SK-N-SH treated with all-trans-retinoic acid at 6 μM for 48 hours (cell line): ENCODE results near the gene CD83.

Experiments used
- CREB5 ChIP-seq: fragments of 250-450 bp; sonication (Bioruptor Pico); IDR thresholded peaks from 2 replicates; pipeline ENCODE4 v1.5.1; 2020; ENCODE audit warnings: low read depth, mild to moderate bottlenecking, moderate library complexity
- CSRNP3 ChIP-seq: fragments of 250-450 bp; sonication (Bioruptor Pico); IDR thresholded peaks from 2 replicates; pipeline ENCODE4 v1.5.1; 2021; ENCODE audit warnings: mild to moderate bottlenecking, moderate library complexity
- GLIS3 ChIP-seq: fragments of 250-450 bp; sonication (Bioruptor Pico); IDR thresholded peaks from 2 replicates; pipeline ENCODE4 v1.5.0; 2020; ENCODE audit warnings: mild to moderate bottlenecking, moderate library complexity
- OSR1 ChIP-seq: fragments of 250-450 bp; sonication (Bioruptor Pico); IDR thresholded peaks from 2 replicates; pipeline ENCODE4 v1.8.0; 2022; ENCODE audit warnings: moderate library complexity, mild to moderate bottlenecking, inconsistent platforms
- PATZ1 ChIP-seq: fragments of 250-450 bp; sonication (Bioruptor Pico); IDR thresholded peaks from 2 replicates; pipeline ENCODE4 v1.8.0; 2020; ENCODE audit warnings: mild to moderate bottlenecking, moderate library complexity, borderline replicate concordance
- POU6F1 ChIP-seq: fragments of 250-450 bp; sonication (Bioruptor Pico); IDR thresholded peaks from 2 replicates; pipeline ENCODE4 v1.8.0; 2021; ENCODE audit warnings: low read depth, mild to moderate bottlenecking, moderate library complexity, borderline replicate concordance
- TCF4 ChIP-seq: fragments of 250-450 bp; sonication (Bioruptor Pico); IDR thresholded peaks from 2 replicates; pipeline ENCODE4 v1.8.0; 2021; ENCODE audit warnings: mild to moderate bottlenecking, moderate library complexity, borderline replicate concordance
- ZC3H10 ChIP-seq: fragments of 250-450 bp; sonication (Bioruptor Pico); IDR thresholded peaks from 2 replicates; pipeline ENCODE4 v1.5.1; 2021; ENCODE audit warnings: mild to moderate bottlenecking, moderate library complexity
- ZFP3 ChIP-seq: fragments of 250-450 bp; sonication (Bioruptor Pico); IDR thresholded peaks from 2 replicates; pipeline ENCODE4 v1.5.0; 2020; ENCODE audit warnings: mild to moderate bottlenecking, moderate library complexity
- ZFP30 ChIP-seq: fragments of 450-650 bp; formaldehyde crosslinking; IDR thresholded peaks from 2 replicates; pipeline ENCODE4 v1.5.0; 2022; ENCODE audit warnings: mild to moderate bottlenecking, moderate library complexity
- ZNF565 ChIP-seq: fragments of 450-650 bp; formaldehyde crosslinking; conservative IDR thresholded peaks from 2 replicates; pipeline ENCODE4 v1.5.0; 2020; ENCODE audit warnings: low read depth, mild to moderate bottlenecking, moderate library complexity
- ZNF8 ChIP-seq: fragments of 450-650 bp; formaldehyde crosslinking; IDR thresholded peaks from 2 replicates; pipeline ENCODE4 v1.5.0; 2020; ENCODE audit warnings: mild to moderate bottlenecking, moderate library complexity

GRCh38 chr6:14084388-14084787 lies 33.2 kb upstream of the CD83 start:
- TF ChIP-seq ZFP3 (no peak), CREB5 (CRISPR knock-in tag) (no peak), PATZ1 (CRISPR knock-in tag) (no peak), ZNF565 (CRISPR knock-in tag) (no peak), POU6F1 (CRISPR knock-in tag) (no peak), GLIS3 (no peak), ZFP30 (CRISPR knock-in tag) (no peak), ZC3H10 (CRISPR knock-in tag) (no peak), OSR1 (CRISPR knock-in tag) (no peak), ZNF8 (CRISPR knock-in tag) (no peak), TCF4 (CRISPR knock-in tag) (no peak), CSRNP3 (no peak)
